Measurements from ENCODE around the gene ICE1. TPM values are rescaled to one million over a fixed set of nuclear protein-coding genes. Genes with fewer than 3 reads are reported as not detected.
"Not testable (repeated sequence)": the region's sequence is repeated elsewhere in the genome, so short reads cannot be mapped to it uniquely, and the experiment has no call there.

ICE1 gene
- total and polyA plus RNA-seq, 2 experiments from 2014 or later, result 17.7 to 19.6 TPM

- Histone ChIP-seq H3K9me3 (ENCODE audit: low read depth) (no peaks in the 10 kb centered on the region), H3K4me3 (no peak overlapping the region), H3K27ac (no peak overlapping the region), H3K4me1 (ENCODE audit: low read depth) (no peaks in the 10 kb centered on the region), H3K27me3 (no peaks in the 10 kb centered on the region), H3K36me3 (peaks cover 30% of the 10 kb centered on the region)
- no peak for TF ChIP-seq CTCF (IDR thresholded peaks at IDR 0.05; ENCODE audit: low read depth, low read length)
- DNase-seq (ENCODE audit: low read depth in 1 of 2, low spot score in 1 of 2), result no peak
These were observed 45.3 kb downstream of the ICE1 start for GRCh38 chr5:5467737-5468136.

GRCh38 chr5:5470933-5471332 is 48.5 kb downstream of the ICE1 start:
- Histone ChIP-seq H3K9me3 (ENCODE audit: low read depth) (no peaks in the 10 kb centered on the region), H3K27me3 (no peaks in the 10 kb centered on the region), H3K4me1 (ENCODE audit: low read depth) (no peaks in the 10 kb centered on the region), H3K36me3 (peaks cover 22% of the 10 kb centered on the region), H3K27ac (no peak overlapping the region), H3K4me3 (no peak overlapping the region)
- DNase-seq (ENCODE audit: low read depth in 1 of 2, low spot score in 1 of 2), result no peak
- no peak for TF ChIP-seq CTCF (IDR thresholded peaks at IDR 0.05; ENCODE audit: low read depth, low read length)

GRCh38 chr5:5473226-5473625 is 50.7 kb downstream of the ICE1 start:
- Histone ChIP-seq H3K36me3 (peaks cover 15% of the 10 kb centered on the region), H3K4me1 (ENCODE audit: low read depth) (no peaks in the 10 kb centered on the region), H3K27me3 (no peaks in the 10 kb centered on the region), H3K9me3 (ENCODE audit: low read depth) (no peaks in the 10 kb centered on the region), H3K4me3 (no peak overlapping the region), H3K27ac (no peak overlapping the region)
- TF ChIP-seq CTCF (IDR thresholded peaks at IDR 0.05; ENCODE audit: low read depth, low read length), result no peak
- DNase-seq (ENCODE audit: low read depth in 1 of 2, low spot score in 1 of 2), result no peak

GRCh38 chr5:5474961-5475360 is 52.5 kb downstream of the ICE1 start:
- DNase-seq (ENCODE audit: low read depth in 1 of 2, low spot score in 1 of 2), result no peak

GRCh38 chr5:5475975-5476374 is 53.5 kb downstream of the ICE1 start:
- Histone ChIP-seq H3K36me3 (peaks cover 10% of the 10 kb centered on the region), H3K4me3 (no peak overlapping the region), H3K27me3 (no peaks in the 10 kb centered on the region), H3K27ac (no peak overlapping the region), H3K4me1 (ENCODE audit: low read depth) (no peaks in the 10 kb centered on the region), H3K9me3 (ENCODE audit: low read depth) (no peaks in the 10 kb centered on the region)
- TF ChIP-seq CTCF (IDR thresholded peaks at IDR 0.05; ENCODE audit: low read depth, low read length), result no peak
- DNase-seq (ENCODE audit: low read depth in 1 of 2, low spot score in 1 of 2), result no peak

More at GRCh38 chr5:5474961-5475360, 52.5 kb downstream of the ICE1 start:
- Histone ChIP-seq H3K4me1 (ENCODE audit: low read depth) (no peaks in the 10 kb centered on the region), H3K9me3 (ENCODE audit: low read depth) (no peaks in the 10 kb centered on the region), H3K27ac (no peak overlapping the region), H3K36me3 (peaks cover 10% of the 10 kb centered on the region), H3K27me3 (no peaks in the 10 kb centered on the region), H3K4me3 (no peak overlapping the region)
- TF ChIP-seq CTCF (IDR thresholded peaks at IDR 0.05; ENCODE audit: low read depth, low read length), result no peak

- DNase-seq (ENCODE audit: low read depth in 1 of 2, low spot score in 1 of 2); H3K4me3 ChIP-seq; H3K4me1 ChIP-seq (ENCODE audit: low read depth); H3K27me3 ChIP-seq; H3K27ac ChIP-seq; H3K36me3 ChIP-seq; H3K9me3 ChIP-seq (ENCODE audit: low read depth): not testable (repeated sequence)
These were observed 57.1 kb downstream of the ICE1 start for GRCh38 chr5:5479578-5479977.

Data from cardiac muscle cell (in vitro differentiated cells and primary cell).